GM21390 (cell line): ENCODE data around the gene BCL11B.

ENCODE experiments used
- ATAC-seq: cut with Tn5 transposase; IDR thresholded peaks from one replicate; pipeline ENCODE4 v1.9.1; 2021; ENCODE audit not compliant: unreplicated experiment

BCL11B gene

DNA sequence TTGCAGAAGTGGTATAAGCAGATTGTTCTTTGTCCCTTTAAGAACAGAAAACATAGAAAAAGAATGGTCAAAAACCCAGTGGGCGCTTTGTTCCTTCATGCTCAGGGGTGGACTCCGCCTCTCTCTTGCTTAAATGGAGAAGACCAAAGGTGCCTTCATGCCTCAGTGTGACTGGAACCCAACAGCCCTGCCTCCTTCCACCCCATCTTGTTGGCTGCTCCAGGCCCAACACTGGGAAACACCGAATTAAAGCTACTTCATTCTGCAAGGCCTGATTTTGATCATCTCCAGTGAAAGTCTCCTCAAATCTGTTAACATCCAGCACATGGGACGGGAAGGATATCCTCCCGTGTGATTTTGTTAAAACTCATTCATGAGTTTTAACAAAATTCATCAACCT, 103.7 kb downstream of the BCL11B start:
- no peak for ATAC-seq

DNA sequence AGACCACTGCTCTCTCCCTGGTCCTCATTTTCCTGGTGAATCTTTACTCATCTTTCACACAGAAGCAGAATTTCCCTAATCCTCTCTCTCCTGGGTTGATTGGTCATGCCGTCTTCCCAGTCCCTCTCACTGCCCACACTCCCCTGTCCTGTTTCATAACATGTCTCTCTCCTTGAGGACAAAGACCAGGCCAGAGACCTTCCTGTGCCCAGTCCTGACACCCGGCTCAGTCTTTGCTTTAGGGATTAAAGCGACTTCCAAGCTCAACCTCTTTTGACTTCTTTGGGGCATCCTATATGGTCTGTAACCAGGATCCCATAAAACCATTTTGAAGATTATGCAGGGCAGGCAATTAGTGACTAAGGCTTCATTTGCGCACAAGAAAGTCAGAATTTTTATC, 105.5 kb downstream of the BCL11B start:
- no peak for ATAC-seq

DNA sequence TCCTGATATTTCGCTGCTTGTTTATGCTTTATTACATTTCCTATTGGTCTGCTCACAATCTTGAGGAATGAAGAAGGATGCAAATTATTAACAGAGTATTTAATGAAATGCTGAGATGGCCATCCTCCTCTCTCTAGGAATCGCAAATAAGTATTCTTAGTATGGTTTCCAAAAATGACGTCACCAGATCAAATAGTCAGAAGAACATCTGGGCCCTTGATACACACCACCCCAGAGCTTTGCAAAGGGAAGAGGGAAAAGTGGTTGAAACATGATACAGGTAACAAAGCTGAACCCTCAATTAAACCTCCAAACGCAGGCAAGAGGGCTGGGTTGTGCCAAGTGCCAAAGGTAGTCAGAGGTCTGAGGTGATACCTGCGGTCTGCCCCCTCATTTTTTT, 107.3 kb downstream of the BCL11B start:
- ATAC-seq = no peak

DNA sequence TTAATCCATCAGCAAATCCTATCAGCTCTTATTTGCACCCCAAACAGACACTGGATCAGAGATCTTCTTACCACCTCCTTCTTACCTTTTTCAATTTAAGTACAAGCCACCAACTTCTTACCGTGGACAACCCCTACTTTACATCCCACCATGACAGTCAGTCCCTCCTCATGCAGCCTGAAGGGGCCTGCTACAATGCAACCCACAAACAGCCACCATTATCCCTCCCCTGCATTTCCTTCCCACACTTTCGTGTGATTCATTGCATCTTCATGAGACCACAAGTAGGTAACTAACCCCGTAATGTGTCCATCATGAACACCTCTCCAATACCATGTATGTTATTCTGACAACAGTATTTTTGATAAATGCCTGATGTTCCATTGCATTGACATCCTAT, 108.6 kb downstream of the BCL11B start:
- no peak for ATAC-seq

DNA sequence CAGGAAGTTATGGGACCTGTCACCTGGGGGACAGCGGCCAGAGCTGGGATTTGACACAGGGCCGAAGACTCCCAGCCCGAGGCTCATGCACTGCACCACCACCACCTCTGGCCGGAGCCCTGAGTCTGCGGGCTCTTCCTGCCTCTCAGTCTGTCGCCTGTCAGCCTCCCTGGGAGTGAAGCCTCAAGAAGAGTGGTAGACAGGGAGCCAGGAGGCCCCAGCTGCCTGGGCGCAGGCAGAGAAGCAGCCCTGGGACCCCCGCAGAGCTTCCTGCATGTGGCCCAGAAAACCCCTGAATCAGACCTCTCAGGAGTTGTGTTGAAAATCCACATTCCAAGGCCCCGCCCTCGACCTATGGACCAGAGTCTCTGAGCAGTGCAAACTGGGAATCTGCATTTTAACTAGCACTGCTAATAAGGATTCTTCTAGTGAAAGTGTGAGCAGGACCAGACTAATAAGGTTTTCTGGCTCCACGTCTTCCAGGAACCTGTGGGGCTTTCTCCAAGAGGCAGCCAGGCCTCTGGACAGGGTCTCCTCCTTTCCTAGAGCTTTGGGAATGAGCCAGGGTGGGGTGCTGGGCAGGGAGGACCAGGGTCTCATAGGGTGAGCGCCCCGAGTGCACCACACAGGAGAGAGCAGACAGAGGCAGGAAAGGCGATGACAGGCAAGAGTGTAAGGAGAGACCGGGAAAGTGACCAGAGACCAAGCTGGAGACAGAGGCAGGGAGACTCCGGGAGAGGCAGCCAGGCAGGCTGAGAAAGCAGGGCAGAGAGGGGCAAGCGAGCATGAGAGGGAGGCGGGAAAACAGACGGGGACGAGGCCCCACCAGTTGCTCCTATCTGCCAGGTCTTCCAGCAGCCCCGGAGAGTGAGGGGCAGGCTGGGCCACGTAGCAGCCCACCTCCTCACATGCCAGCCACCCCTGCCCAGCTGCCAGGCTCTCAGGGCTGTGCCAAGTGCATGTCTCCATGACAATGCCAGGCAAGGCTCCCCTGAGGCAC, 112.4 kb downstream of the BCL11B start:
- ATAC-seq = no peak

DNA sequence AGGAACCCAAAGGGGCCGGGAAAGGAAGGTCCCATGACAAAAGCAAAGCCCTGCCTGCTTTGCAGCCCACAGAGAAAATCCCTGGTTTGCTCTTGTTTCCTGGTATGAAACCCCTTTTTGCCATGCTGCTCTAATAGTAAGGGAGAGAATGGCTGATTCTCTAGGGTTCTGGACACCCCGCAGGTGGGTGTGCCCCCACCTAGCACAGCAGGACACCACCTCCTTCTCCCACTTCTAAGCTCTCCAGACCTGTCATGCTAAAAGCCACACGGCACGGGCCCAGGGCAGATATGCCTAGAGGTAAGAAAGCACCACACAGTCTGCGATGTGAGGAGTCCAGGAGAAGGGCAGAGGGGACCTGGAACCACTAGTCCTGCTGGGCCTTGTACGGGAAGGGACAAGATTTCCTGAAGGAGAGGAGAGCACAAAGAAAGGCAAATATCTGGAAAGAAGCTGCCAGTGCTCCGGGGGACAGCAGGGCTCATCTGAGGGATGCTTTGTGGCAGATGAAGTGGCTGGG, 113.3 kb downstream of the BCL11B start:
- no peak for ATAC-seq

DNA sequence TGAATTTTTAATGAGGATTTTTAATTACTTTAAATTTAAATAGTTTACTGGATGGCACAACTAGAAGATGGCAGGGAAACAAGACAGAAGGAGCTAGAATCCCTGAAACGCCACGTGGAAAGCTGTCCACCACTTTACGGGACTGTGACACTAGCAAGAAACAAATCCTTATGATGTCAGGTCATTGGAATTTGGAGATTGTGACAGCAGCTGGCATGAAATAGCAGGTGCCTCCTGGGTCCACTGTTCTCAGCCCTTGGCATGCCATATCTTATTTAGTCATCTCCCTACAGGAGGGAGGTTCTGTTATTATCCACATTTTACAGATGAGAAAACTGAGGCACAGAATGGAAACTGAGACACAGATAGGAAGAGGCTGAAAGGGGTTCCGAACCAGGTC, 113.8 kb downstream of the BCL11B start:
- ATAC-seq = no peak

DNA sequence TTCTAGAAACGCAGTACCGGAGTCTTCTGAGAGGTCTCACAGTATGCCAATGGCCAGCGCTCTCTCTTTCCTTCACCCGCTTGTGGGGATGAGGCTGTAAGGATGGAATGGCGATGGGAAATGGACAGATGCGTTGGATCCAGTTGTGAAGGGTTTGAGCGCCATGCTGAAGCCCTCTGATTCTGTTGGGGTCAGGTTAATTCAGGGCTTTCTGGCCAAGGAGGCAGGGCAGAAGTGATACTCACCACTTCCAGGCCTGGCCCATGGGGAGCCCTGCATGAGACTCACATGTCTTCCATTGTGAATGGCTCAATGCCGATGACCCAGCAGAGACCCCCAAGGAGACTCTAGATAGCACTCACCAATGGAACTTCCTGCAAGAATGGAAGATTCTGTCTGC, 114.3 kb downstream of the BCL11B start:
- ATAC-seq = no peak

DNA sequence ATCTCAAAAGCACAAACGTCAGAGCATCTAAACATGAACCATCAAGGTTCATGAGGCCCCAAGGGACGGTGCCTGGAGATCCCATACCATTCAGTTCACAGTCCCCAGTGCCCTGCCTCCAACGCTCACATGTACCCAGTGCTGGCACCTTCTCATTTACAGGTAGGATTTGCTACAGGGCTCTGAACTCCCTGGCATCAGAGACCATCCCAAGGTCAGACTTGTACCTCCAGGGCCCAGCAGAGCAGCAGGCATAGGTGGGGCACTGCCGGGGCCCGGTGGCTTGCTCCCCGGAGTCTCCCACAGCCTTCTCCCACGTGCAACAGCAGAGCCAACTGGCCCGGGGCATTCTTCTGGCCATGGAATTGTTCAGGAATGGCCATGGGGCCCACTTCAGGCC, 114.8 kb downstream of the BCL11B start:
- ATAC-seq = no peak

DNA sequence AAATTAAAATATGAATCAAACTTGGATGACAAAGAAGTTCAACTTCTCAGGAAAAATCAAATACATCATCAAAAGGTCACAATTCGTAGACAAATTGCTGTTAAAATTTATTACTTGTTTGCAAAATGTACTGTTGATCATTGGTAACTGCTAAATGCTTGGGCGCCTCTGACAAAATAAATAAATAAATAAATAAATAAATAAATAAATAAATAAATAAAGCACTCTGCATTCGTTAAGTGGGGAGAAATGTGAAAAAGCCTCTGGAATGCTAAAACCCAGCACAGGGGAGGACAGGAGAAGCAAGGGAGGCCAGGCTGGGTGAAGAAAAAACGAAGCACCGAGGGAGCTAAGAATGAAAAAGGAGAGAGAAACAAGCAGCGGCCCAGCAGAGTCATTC, 115.2 kb downstream of the BCL11B start:
- ATAC-seq = no peak

DNA sequence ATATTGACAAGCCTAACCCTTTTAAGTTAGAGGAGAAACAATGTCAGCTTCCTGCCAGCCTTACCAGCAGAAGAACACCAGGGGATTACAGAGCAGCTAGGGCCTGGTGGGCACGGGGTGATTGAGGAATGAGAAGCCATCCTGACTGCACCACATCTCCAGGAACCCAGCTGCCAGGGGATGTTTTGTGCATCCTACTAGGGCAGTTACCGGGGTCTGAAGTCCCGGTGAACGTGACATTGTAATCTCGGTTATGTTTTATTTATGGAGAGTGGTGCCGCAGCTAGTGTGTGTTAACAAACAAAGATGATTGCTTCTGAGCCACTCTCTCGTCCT, 115.9 kb downstream of the BCL11B start:
- no peak for ATAC-seq

DNA sequence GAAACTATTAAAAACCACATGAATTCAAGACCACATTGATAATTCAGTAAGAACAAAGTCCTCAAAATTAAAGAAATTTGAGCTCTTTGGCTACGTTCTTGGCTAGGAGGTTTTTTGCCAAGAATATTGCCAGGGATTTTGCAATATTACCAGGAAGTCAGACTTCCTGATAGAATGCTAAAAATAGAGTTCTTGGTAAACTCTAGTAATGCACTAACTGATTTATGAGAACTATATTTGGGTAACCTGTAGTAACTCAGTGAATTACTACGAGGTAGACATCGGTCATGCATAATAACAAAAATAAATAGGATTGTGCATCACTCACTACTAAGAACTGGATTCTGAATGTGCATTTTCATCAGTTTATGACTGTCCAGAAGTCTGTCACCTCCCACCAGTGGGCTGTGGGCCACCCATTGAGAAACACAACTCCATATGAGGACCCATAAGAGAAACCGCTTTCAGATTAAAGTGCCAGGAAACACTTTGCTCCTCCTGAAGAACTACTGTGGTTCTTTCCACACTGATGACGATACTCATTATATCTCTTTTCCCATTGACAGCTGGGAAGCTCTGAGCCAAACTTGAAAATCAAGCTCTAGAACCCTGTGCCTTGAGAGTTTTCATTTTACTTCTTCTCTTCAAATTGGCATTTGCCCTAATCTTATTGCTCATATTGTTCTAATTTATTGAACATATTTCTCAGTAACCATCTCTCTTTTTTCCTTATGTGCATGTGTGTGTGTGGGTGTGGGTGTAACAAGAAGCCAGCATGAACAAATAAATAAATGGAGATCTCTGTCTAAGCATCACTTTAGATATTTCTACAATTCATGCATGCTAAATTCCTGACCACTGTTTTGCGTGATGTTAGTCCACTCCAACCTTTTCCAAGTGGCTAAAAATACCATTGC, 116.6 kb downstream of the BCL11B start:
- ATAC-seq = no peak

DNA sequence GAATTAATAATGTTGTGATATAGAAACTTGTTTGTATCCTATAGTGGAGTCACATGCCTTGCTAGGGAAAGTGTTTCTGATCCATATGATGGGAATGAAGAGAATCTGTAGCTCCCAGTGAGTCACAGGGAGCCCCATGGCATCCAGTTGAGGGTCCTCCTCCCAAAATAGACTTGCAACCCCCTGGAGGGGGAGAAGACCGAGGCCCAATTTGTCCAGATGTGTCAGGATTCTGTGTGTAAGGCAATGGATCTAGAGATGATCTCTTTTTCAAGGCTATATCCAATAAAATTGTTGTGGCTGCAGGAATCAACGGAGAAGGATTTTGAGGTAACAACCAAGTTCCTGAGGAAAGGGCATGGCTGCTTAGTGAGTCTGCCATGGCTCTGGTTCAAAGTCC, 121.8 kb downstream of the BCL11B start:
- ATAC-seq = no peak

DNA sequence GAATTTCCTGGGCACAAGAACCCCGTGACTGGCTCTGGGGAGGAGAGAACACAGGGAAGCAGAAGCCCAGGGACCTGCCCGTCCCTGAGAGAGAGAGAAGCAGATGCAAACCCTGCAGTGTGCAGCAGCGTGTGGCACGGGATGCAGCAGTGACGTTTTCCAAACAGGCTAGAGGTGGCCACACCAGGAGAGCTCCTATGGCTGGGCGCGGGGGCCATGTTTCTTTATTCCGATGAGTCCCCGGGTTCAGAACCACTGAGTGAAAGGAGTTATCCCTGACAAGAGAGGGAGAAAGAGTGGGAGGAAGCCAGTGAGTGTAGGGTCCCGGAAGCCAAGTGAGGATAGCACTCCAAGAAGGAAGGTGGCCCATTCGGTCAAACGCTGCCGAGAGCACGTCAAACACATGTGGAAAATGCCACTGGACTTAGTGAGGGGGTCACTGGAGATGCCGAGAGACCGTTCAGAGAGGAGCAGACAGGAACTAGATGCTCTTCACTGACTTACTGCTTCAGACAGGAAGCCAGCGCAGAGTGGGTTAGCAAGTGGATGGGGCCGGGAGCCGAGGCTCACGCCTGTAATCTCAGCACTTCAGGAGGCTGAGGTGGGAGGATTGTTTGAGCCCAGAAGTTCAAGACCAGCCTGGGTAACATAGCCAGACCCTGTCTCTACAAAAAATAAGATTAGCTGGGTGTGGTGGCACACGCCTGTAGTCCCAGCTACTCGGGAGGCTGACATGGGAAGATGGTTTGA, 123.0 kb downstream of the BCL11B start:
- ATAC-seq = no peak

DNA sequence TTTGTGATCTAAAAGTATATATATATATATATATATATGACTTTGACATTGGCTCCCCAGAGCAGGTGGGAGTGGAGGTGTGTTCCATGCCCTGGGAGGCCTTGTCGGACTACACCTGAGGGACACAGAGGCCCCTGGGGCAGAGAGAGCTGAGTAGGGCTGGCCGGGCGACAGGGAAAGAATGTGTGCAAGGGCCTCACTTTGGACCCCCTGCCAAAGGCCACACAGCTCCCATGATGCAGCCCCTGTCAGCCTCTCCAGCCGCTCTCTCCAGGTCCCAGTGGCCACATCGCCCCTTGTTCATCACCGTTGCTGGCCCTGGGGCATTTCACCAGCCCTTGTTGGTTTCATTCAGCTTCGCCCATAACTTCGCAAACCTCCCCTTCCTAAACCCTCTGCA, 123.9 kb downstream of the BCL11B start:
- no peak for ATAC-seq

DNA sequence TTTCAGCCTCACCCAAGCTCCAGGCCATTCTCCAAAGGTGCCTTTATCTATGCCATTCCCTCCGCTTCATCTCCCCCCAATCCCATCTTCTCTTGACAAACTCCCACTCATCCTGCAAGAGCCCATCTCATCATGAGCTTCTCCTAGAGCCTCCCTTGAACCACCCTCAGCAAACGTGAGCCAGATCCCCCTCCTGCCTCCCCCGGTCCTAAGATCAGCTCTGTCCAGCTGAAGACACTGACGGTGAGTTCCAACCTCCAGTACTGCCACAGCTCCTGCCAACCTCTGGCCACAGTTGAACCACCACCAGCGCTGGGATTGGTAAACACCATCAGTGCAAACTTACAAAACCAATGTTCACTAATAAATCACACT, 124.6 kb downstream of the BCL11B start:
- ATAC-seq = no peak

DNA sequence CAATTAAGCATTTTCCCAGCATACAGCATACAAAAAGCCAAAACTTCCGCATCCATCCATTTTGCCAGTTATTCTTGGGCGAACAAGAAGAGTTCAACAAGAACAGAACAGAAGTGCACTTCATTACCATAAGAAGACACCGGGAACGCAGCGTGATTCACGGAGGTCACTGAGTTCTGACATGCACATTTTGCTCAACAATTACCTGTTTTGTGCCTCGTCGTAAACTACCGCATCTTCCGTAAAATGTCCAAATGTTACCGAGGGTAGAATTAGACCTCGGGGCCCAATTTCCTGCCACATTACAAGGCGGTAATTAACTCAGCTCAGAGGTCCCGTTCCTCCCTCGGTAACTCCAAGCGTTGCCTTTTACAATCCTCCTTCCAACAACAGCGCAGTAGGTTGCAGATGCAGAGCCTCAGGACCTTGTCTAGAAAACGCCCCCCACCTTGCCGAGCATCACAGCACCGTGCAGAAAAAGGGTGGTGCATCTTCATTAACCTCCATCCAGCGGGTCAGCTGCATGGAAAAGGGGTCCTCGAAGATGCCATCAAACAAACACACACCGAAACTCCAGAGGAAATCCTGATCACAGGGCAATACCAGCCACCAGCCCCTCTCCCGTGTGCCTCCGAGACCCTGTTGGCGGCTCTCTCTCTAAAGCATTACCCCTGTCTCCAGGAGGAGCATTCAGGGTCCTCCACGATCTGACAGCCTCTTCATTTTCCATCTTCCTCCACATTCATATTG, 125.2 kb downstream of the BCL11B start:
- ATAC-seq = no peak

DNA sequence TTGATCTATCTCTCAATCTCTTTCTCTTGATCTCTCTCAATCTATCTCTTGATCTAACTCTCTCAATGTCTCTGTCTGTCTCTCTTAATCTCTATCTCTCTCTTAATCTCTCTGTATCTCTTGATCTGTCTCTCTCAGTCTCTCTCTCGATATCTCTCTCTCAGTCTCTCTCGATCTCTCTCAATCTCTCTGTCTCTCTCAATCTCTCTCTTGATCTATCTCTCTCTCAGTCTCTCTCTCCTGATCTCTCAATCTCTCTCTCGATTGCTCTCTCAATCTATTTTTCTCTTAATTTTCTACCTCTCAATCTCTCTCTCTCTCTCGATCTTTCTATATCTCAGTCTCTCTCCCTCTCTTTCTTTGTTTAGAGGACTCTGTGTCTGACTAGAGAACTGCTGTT, 126.7 kb downstream of the BCL11B start:
- no peak for ATAC-seq

DNA sequence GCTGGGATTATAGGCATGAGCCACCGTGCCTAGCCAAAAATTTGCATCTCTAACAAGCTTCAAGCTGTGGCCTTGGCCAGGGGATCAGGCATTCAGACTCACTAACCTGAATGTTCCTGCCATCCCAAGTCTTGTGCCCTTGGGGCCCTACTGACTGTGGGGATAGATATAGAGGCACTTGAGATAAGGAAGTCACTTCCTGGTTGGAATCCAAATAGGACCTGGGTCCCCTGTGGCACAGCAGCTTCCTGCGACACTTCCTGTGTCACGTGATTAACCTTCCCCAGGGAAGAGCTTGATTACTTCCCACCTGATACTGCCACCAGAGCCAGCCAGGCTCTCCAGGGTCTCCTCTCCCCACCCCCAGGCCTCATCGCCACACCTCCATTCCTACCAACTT, 128.2 kb downstream of the BCL11B start:
- no peak for ATAC-seq

DNA sequence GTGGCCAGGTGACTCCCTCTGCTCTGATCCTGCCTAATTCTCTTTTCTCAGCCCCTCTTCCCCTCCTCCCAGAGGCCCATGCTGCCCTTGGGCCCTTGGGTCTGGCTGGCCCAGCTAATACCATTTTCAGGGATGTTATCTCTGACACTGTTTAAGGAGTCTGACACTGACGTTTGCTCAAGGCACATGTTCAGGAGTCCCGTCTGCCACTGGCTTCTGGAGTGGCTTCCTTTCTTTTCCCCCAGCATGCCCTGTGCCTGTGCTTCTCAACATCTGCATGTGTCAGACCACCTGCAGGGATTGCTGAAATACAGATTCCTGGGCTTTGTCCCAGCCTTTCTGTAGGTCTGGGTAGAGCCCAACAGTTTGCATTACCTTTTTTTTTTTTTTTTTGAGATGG, 128.9 kb downstream of the BCL11B start:
- no peak for ATAC-seq
